Type B pancreatic cell (in vitro differentiated cells): ENCODE data around the gene CRAT. TPM values are rescaled to one million over a fixed set of nuclear protein-coding genes. Genes with fewer than 3 reads are reported as not detected.

Source experiments
- DNase-seq: peaks from one replicate; pipeline ENCODE4 v3.0.0; 2021; ENCODE audit warnings: mixed read lengths; ENCODE audit not compliant: unreplicated experiment; ENCODE audit errors: extremely low spot score
- H3K27ac Mint-ChIP-seq: 2 replicates; pipeline ENCODE4 v1.8.0; 2021; ENCODE audit warnings: mild to moderate bottlenecking, mixed read lengths
- H3K27me3 Mint-ChIP-seq: 2 replicates; pipeline ENCODE4 v1.8.0; 2021; ENCODE audit warnings: mixed read lengths
- H3K36me3 Mint-ChIP-seq: 2 replicates; pipeline ENCODE4 v1.8.0; 2021; ENCODE audit warnings: mixed read lengths
- H3K4me1 Mint-ChIP-seq: one replicate; pipeline ENCODE4 v1.8.0; 2021; ENCODE audit warnings: mixed read lengths; ENCODE audit not compliant: unreplicated experiment
- H3K4me3 Mint-ChIP-seq: 2 replicates; pipeline ENCODE4 v1.8.0; 2021; ENCODE audit warnings: mild to moderate bottlenecking, mixed read lengths
- H3K9me3 Mint-ChIP-seq: 2 replicates; pipeline ENCODE4 v1.8.0; 2021; ENCODE audit warnings: mixed read lengths
- total RNA-seq: library from RNA; stranded (reverse); gene quantifications from 2 replicates; pipeline ENCODE4 v1.2.1, GENCODE V29; 2021; ENCODE audit warnings: low replicate concordance
- TF ChIP-seq, protein P1 (sequence below): fragments of 200-600 bp; sonication (generic); conservative IDR thresholded peaks from 2 replicates; pipeline ENCODE4 v1.5.0; 2021; ENCODE audit warnings: antibody characterized with exemption, mild to moderate bottlenecking

CRAT gene
- total RNA-seq, 1 donor from 2014 or later, result 28.4 TPM

GRCh38 chr9:129095170-129095667 lies 15.4 kb downstream of the CRAT start:
- no peaks in the 10 kb centered on the region for H3K4me1 Mint-ChIP-seq
- H3K27ac Mint-ChIP-seq, result no peak overlapping the region
- H3K9me3 Mint-ChIP-seq, result no peaks in the 10 kb centered on the region

GRCh38 chr9:129094387-129095169 lies 16.0 kb downstream of the CRAT start:
- Mint-ChIP-seq H3K4me1 (no peaks in the 10 kb centered on the region), H3K36me3 (no peaks in the 10 kb centered on the region), H3K27me3 (no peaks in the 10 kb centered on the region), H3K27ac (no peak overlapping the region), H3K4me3 (no peak overlapping the region), H3K9me3 (no peaks in the 10 kb centered on the region)
- TF ChIP-seq, protein P1, sequence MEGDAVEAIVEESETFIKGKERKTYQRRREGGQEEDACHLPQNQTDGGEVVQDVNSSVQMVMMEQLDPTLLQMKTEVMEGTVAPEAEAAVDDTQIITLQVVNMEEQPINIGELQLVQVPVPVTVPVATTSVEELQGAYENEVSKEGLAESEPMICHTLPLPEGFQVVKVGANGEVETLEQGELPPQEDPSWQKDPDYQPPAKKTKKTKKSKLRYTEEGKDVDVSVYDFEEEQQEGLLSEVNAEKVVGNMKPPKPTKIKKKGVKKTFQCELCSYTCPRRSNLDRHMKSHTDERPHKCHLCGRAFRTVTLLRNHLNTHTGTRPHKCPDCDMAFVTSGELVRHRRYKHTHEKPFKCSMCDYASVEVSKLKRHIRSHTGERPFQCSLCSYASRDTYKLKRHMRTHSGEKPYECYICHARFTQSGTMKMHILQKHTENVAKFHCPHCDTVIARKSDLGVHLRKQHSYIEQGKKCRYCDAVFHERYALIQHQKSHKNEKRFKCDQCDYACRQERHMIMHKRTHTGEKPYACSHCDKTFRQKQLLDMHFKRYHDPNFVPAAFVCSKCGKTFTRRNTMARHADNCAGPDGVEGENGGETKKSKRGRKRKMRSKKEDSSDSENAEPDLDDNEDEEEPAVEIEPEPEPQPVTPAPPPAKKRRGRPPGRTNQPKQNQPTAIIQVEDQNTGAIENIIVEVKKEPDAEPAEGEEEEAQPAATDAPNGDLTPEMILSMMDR, result no peak
- DNase-seq, result no peak

More at GRCh38 chr9:129095170-129095667, 15.4 kb downstream of the CRAT start:
- TF ChIP-seq, protein P1, result no peak
- Mint-ChIP-seq H3K36me3 (no peaks in the 10 kb centered on the region), H3K4me3 (no peak overlapping the region), H3K27me3 (no peaks in the 10 kb centered on the region)
- DNase-seq, result no peak

GRCh38 chr9:129093602-129094386 lies 16.8 kb downstream of the CRAT start:
- no peak overlapping the region for H3K4me3 Mint-ChIP-seq
- H3K4me1 Mint-ChIP-seq, result no peaks in the 10 kb centered on the region

DNA sequence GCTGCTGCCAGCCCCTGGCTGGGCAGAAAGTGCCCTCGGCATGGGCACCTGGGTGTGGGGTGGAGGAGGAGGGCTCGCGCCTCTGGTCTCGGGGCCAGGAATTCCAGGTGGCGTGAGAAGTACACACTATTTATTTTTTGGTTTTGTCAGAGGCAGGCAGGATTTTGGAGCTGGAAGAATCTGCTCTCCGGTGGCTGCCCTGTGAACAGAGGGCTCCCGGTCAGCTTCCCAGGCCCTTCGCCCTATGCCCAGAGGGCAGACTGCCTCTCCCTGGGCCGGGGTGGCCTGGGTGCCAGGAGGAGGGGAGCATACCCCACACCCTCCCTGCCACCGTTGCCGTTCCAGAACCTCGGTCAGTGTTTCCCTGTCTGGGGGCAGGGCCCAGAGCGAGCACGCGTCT lies 21.3 kb downstream of the CRAT start:
- Mint-ChIP-seq H3K4me1 (no peaks in the 10 kb centered on the region), H3K27ac (no peak overlapping the region), H3K36me3 (no peaks in the 10 kb centered on the region), H3K9me3 (no peaks in the 10 kb centered on the region), H3K27me3 (no peaks in the 10 kb centered on the region), H3K4me3 (no peak overlapping the region)
- TF ChIP-seq, protein P1, result no peak
- DNase-seq, result no peak

More at GRCh38 chr9:129093602-129094386, 16.8 kb downstream of the CRAT start:
- Mint-ChIP-seq H3K27me3 (no peaks in the 10 kb centered on the region), H3K9me3 (no peaks in the 10 kb centered on the region), H3K36me3 (no peaks in the 10 kb centered on the region), H3K27ac (no peak overlapping the region)
- no peak for DNase-seq
- TF ChIP-seq, protein P1, result no peak

DNA sequence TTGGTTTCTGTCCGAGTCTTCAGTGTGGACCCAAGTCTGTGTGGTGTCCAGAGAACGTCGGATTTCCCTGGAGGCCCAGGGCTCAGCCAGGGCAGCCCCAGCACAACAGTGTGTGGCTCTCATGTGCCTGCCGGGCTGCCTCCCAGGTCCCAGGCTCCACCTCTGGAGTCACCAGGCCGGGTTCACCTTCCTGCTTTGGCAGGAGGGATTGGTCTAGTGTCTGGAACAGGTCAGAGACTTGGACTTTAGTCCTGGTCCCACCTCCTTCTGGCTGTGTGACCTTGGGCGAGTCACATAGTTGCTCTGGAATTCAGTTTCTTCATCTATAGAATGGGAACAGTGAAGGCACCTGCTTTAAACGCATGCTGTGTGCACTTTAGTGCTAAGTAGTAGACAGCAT lies 26.5 kb downstream of the CRAT start:
- TF ChIP-seq, protein P1, result no peak
- Mint-ChIP-seq H3K27me3 (no peaks in the 10 kb centered on the region), H3K36me3 (no peaks in the 10 kb centered on the region), H3K27ac (no peak overlapping the region), H3K4me1 (peaks cover 5% of the 10 kb centered on the region), H3K4me3 (no peak overlapping the region), H3K9me3 (no peaks in the 10 kb centered on the region)
- no peak for DNase-seq
